ENCODE measurements around the gene UTP15. TPM values are rescaled to one million over a fixed set of nuclear protein-coding genes. Genes with fewer than 3 reads are reported as not detected.

UTP15 gene
- total and polyA plus RNA-seq, 2 of the 4 experiments (the other 2 are of a cell fraction), result 11.4 to 28.0 TPM

DNA sequence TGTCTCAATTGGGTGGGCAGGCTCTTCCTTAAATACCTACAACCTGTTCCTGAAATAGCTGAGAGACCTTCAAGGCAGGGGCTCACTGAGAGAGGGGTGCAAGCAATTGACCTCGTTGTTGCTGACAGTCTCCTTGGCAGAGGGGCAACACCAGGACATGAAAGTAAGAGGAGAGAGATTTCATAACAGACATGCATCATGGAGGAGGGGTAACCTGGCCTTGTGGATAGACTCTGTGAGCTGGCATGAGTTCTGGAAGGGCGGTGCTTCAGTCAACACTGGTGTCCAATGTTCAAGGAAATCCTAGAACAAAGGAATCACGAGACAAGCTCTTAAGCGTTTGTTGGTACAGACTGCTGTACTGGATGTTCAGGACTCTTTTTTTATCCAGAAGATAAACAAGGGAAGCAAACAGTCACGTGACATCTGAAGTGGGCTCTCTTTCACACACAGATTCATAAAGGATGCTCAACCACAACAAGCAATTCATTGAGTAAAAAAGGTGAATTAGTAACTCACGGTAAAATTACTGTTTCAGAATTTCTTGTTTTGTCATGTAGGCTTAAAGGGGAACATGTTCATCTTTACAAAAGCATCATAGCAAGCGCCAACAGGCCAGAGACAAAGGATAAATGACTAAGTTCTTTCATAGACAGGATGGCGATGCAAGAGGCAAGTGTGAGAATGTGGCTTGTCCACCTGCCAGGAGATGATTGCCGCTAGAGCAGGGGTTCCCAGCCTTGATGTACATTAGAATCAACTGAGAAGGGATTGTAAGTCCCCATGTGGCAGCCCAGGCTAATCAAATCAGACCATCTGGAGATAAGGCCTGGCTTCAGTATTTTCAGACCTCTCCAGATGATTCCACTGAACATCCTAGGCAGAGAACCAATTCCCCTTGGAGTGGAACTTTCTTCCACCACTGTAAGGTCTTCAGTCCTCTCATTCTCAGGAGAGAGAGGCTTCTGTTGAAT is 20.8 kb upstream of the UTP15 start:
- no peak overlapping the region for H4K5ac ChIP-seq (ENCODE audit: low read depth, low read length)
- H3K23ac ChIP-seq (ENCODE audit: low read depth, low read length), result no peak overlapping the region
- ATAC-seq (ENCODE audit: low read depth), result no peak
- no peak overlapping the region for H3K18ac ChIP-seq (ENCODE audit: low read depth, low read length)
- 83% methylated on average over 3 of the region's 9 CpGs; no CpG with 5 or more reads in 1 of the 2 experiments for WGBS, 2 experiments (ENCODE audit: extremely low coverage in 2 of 2, insufficient read length in 1 of 2)
- ChIA-PET CTCF (no interaction called here), POLR2A (ENCODE audit: unreplicated experiment) (no interaction called here)
- no peaks in the 10 kb centered on the region for H3K36me3 ChIP-seq (ENCODE audit: control insufficient read depth, insufficient read depth, low read length)
- H3K27me3 ChIP-seq (ENCODE audit: control insufficient read depth, insufficient read depth, low read length), result no peaks in the 10 kb centered on the region
- no peak overlapping the region; the same call in 1 of the 2 replicates for H2BK120ac ChIP-seq (ENCODE audit: low read depth, low read length)
- no peaks in the 10 kb centered on the region for H3K79me1 ChIP-seq (ENCODE audit: low read depth in 1 of 2, low read length in 2 of 2)
- no peak overlapping the region for H3K56ac ChIP-seq (ENCODE audit: extremely low read depth, insufficient read depth, low read length)
- H4K91ac ChIP-seq (ENCODE audit: insufficient read depth, low read depth, low read length), result no peak overlapping the region
- in situ Hi-C loops (cut with MboI; ENCODE audit: low sequenced_read_pairs) (no loop called here), dilution Hi-C loops (cut with HindIII; ENCODE audit: low sequenced_read_pairs, unreplicated experiment) (no loop called here), intact Hi-C loops (cut with micrococcal nuclease) (no loop called here)
- no peak overlapping the region for H4K8ac ChIP-seq (ENCODE audit: low read depth in 2 of 2, low read length in 2 of 2)
- DNase-seq, result no peak
- H2BK20ac ChIP-seq (ENCODE audit: low read depth, low read length), result no peak overlapping the region
- TF ChIP-seq BHLHE40 (IDR thresholded peaks at IDR 0.05; ENCODE audit: low read depth, low read length), result no peak
- TF ChIP-seq, protein P1, sequence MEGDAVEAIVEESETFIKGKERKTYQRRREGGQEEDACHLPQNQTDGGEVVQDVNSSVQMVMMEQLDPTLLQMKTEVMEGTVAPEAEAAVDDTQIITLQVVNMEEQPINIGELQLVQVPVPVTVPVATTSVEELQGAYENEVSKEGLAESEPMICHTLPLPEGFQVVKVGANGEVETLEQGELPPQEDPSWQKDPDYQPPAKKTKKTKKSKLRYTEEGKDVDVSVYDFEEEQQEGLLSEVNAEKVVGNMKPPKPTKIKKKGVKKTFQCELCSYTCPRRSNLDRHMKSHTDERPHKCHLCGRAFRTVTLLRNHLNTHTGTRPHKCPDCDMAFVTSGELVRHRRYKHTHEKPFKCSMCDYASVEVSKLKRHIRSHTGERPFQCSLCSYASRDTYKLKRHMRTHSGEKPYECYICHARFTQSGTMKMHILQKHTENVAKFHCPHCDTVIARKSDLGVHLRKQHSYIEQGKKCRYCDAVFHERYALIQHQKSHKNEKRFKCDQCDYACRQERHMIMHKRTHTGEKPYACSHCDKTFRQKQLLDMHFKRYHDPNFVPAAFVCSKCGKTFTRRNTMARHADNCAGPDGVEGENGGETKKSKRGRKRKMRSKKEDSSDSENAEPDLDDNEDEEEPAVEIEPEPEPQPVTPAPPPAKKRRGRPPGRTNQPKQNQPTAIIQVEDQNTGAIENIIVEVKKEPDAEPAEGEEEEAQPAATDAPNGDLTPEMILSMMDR (conservative IDR thresholded peaks at IDR 0.05; ENCODE audit: low read depth, low read length), result no peak
- H2AK5ac ChIP-seq (ENCODE audit: low read depth, low read length), result peak overlapping the region; percentile 16; the same call in 1 of the 2 replicates
- no peak overlapping the region for H3K4me2 ChIP-seq (ENCODE audit: low read depth, low read length)
- H3K4me3 ChIP-seq (ENCODE audit: insufficient read depth, low read depth, low read length), result no peak overlapping the region
- H3K4me1 ChIP-seq (ENCODE audit: control insufficient read depth, insufficient read depth, low read length), result peaks cover 12% of the 10 kb centered on the region
- no peak overlapping the region for H2AK9ac ChIP-seq (replicated peaks; ENCODE audit: low read depth, low read length, poor library complexity)
- no peak overlapping the region for H3K9ac ChIP-seq (ENCODE audit: low read depth, low read length)
- no peak overlapping the region for H2AFZ ChIP-seq (replicated peaks; ENCODE audit: low read length, poor library complexity)
- H3K9me1 ChIP-seq (ENCODE audit: insufficient read depth, low read length), result peaks cover 15% of the 10 kb centered on the region
- H2BK5ac ChIP-seq (ENCODE audit: low read depth, low read length, poor library complexity, severe bottlenecking), result no peak overlapping the region
- no peaks in the 10 kb centered on the region for H4K20me1 ChIP-seq (ENCODE audit: insufficient read depth, low read length)
- no peaks in the 10 kb centered on the region for H3K9me3 ChIP-seq (ENCODE audit: control insufficient read depth, insufficient read depth, low read length)
- H3K4ac ChIP-seq (ENCODE audit: low read depth, low read length), result no peak overlapping the region
- no TSS peak for BruUV-seq (replicated peaks)
- no peak overlapping the region for H2BK15ac ChIP-seq (ENCODE audit: low read depth, low read length)
- no peak overlapping the region for H3K27ac ChIP-seq (ENCODE audit: insufficient read depth, low read length)
- no peak overlapping the region for H3K14ac ChIP-seq (replicated peaks; ENCODE audit: low read depth, low read length)

Measured in IMR-90 (cell line).